T-helper 17 cell (primary cell): ENCODE measurements around the gene FUT2. TPM values are rescaled to one million over a fixed set of nuclear protein-coding genes. Genes with fewer than 3 reads are reported as not detected.
"Not testable (repeated sequence)": the region's sequence is repeated elsewhere in the genome, so short reads cannot be mapped to it uniquely, and the experiment has no call there.

Experiments
- ATAC-seq: fragments of 150-1000 bp; cut with Tn5 transposase; 2 replicates; pipeline ENCODE4 v1.10.0; 2021; ENCODE audit warnings: mild to moderate bottlenecking, moderate library complexity
- DNase-seq, 3 donors: peaks; one replicate each; pipeline versions ENCODE4 v3.0.0 to v3.0.0-alpha.2; 2020 to 2021
- H3K9me3 ChIP-seq: one replicate; pipeline ENCODE4 v1.7.0; 2013; ENCODE audit warnings: low read length, mild to moderate bottlenecking; ENCODE audit not compliant: control insufficient read depth, poor library complexity, severe bottlenecking
- H3K27ac Mint-ChIP-seq: one replicate; pipeline ENCODE4 v1.8.0; 2022; ENCODE audit warnings: mild to moderate bottlenecking, moderate library complexity, mixed read lengths
- H3K27me3 Mint-ChIP-seq: one replicate; pipeline ENCODE4 v1.8.0; 2022; ENCODE audit warnings: mixed read lengths
- H3K36me3 Mint-ChIP-seq: one replicate; pipeline ENCODE4 v1.8.0; 2022; ENCODE audit warnings: low read depth, mixed read lengths
- H3K4me1 Mint-ChIP-seq: one replicate; pipeline ENCODE4 v1.8.0; 2022; ENCODE audit warnings: mild to moderate bottlenecking, mixed read lengths
- H3K4me3 Mint-ChIP-seq: one replicate; pipeline ENCODE4 v1.8.0; 2022; ENCODE audit warnings: mild to moderate bottlenecking, moderate library complexity, mixed read lengths
- total RNA-seq, 4 donors: library from RNA in 2 of 4; stranded (reverse) in 2 of 4; gene quantifications; one replicate each; pipeline ENCODE4 v1.2.3 and lab custom pipeline; 2022 to 2026

The FUT2 gene
- total RNA-seq, 2 donors from 2014 or later = not detected

DNA sequence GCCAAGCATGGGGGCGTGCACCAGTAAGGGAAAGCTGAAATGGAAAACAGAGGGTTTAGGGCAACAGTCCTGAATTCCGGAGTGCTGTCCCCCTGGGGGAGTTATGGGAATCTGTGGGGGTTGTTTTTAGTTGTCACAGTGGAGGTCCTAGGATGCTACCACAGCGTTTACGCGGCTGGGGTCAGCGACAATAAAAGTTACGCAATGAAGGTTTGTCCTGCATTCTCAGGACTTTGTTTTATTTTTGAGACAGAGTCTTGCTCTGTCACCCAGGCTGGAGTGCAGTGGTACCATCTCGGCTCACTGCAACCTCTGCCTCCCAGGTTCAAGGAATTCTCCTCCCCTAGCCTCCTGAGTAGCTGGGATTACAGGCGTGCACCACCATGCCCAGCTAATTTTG is 2.1 kb upstream of the FUT2 start:
- not testable (repeated sequence) for H3K9me3 ChIP-seq, ATAC-seq, H3K36me3 Mint-ChIP-seq, H3K27ac Mint-ChIP-seq, H3K27me3 Mint-ChIP-seq, H3K4me3 Mint-ChIP-seq, DNase-seq, H3K4me1 Mint-ChIP-seq

DNA sequence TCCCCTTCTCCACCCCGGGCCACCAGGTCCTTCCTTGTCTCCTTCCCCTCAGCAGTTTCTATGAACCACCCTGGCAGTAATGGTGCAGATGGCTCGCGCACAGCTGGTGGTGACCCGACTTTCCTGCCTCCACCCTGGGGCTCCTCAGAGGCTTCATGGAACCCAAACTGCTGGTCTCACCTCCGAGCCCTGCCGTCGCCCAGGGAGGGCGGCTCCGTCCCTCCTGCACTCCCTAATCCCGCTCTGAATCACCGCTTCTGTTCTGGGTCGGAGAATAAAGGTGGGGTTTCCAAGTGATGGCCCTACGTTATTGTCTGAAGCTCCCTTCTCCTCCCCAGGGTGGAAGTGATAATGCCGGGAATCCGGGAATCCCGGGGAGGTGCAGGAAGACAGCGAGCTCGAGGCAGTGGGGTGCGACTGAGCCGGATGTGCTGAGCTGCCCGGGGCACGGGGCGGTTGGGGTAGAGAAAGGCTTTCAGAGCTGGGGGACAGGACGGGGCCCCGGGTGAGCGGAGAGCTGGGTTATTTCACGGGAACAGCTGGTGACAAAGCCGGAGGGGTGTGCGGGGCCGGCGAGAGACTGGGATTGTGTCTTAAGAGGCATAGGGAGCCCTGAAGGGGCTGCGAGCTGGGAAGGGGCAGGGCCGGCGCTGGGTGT is 711 bp downstream of the FUT2 start:
- DNase-seq (no peak), ATAC-seq (peak; percentile 55)
- H3K4me1 Mint-ChIP-seq = peaks cover 9% of the 10 kb centered on the region
- H3K27me3 Mint-ChIP-seq = peaks cover 10% of the 10 kb centered on the region
- no peaks in the 10 kb centered on the region for H3K9me3 ChIP-seq
- no peaks in the 10 kb centered on the region for H3K36me3 Mint-ChIP-seq
- peak overlapping the region; percentile 83 for H3K4me3 Mint-ChIP-seq
- no peak overlapping the region for H3K27ac Mint-ChIP-seq

DNA sequence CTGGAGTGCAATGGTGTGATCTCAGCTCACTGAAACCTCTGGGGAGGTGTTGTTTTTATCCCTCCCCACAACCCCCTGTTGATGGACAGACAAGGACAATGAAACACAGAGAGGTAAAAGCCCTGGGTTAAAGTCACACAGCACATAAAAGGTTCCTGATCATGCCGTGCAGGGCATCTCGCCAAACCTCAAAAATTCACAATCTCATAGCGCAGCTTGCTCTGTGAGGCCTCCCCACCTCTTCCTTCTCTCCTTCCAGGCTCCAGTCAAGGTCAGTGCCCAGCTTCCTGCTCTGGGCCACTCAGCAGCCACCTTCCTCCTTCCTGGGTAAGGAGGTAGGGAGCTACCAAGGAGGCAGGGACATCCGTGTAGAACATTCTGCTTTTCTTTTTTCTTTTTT is 2.3 kb downstream of the FUT2 start:
- ATAC-seq (no peak), DNase-seq (no peak)
- H3K4me3 Mint-ChIP-seq = no peak overlapping the region
- no peaks in the 10 kb centered on the region for H3K9me3 ChIP-seq
- peaks cover 10% of the 10 kb centered on the region for H3K27me3 Mint-ChIP-seq
- no peaks in the 10 kb centered on the region for H3K36me3 Mint-ChIP-seq
- peak overlapping the region; percentile 14 for H3K27ac Mint-ChIP-seq
- H3K4me1 Mint-ChIP-seq = peaks cover 10% of the 10 kb centered on the region

DNA sequence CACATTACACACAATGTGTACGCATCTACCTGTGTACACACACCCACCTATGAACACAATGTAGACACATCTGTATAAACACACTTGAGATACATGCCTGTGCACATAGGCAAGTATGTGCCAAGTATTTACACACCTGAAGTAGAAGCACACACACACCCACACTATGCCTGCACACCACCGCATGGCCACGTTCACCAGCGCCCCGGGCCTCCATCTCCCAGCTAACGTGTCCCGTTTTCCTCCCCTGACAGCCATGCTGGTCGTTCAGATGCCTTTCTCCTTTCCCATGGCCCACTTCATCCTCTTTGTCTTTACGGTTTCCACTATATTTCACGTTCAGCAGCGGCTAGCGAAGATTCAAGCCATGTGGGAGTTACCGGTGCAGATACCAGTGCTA is 6.9 kb downstream of the FUT2 start:
- no peak for ATAC-seq
- peaks cover 4% of the 10 kb centered on the region for H3K36me3 Mint-ChIP-seq
- no peak overlapping the region for H3K4me3 Mint-ChIP-seq
- peaks cover 4% of the 10 kb centered on the region for H3K4me1 Mint-ChIP-seq
- no peak for DNase-seq
- no peaks in the 10 kb centered on the region for H3K27me3 Mint-ChIP-seq
- no peaks in the 10 kb centered on the region for H3K9me3 ChIP-seq
- H3K27ac Mint-ChIP-seq = no peak overlapping the region

DNA sequence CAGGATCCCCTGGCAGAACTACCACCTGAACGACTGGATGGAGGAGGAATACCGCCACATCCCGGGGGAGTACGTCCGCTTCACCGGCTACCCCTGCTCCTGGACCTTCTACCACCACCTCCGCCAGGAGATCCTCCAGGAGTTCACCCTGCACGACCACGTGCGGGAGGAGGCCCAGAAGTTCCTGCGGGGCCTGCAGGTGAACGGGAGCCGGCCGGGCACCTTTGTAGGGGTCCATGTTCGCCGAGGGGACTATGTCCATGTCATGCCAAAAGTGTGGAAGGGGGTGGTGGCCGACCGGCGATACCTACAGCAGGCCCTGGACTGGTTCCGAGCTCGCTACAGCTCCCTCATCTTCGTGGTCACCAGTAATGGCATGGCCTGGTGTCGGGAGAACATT is 7.5 kb downstream of the FUT2 start:
- DNase-seq = no peak
- H3K4me1 Mint-ChIP-seq = peaks cover 4% of the 10 kb centered on the region
- no peak overlapping the region for H3K4me3 Mint-ChIP-seq
- H3K27me3 Mint-ChIP-seq = no peaks in the 10 kb centered on the region
- no peaks in the 10 kb centered on the region for H3K9me3 ChIP-seq
- peaks cover 4% of the 10 kb centered on the region for H3K36me3 Mint-ChIP-seq
- no peak overlapping the region for H3K27ac Mint-ChIP-seq
- no peak for ATAC-seq

DNA sequence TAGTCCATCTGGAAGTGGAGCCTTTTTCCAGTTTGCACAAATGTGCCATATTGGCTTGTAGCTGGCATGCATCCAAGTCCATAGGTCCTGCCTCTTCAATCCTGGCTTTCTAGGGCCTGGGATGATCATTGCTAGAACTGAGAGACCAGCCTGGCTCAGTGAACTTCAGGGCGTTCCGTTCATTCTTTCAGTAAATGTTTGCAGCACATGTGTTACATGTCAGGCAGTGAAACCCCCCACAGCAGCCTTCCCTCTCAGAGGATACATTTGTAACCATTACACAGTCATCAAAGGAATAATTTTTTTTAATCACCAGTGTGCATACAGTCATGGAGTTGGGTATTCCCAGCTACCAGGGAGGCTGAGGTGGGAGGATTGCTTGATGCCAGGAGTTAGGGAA is 9.7 kb downstream of the FUT2 start:
- no peaks in the 10 kb centered on the region for H3K9me3 ChIP-seq
- Mint-ChIP-seq H3K27ac (no peak overlapping the region), H3K27me3 (no peaks in the 10 kb centered on the region), H3K4me1 (peaks cover 4% of the 10 kb centered on the region), H3K36me3 (peaks cover 4% of the 10 kb centered on the region), H3K4me3 (no peak overlapping the region)
- no peak for ATAC-seq
- no peak for DNase-seq

DNA sequence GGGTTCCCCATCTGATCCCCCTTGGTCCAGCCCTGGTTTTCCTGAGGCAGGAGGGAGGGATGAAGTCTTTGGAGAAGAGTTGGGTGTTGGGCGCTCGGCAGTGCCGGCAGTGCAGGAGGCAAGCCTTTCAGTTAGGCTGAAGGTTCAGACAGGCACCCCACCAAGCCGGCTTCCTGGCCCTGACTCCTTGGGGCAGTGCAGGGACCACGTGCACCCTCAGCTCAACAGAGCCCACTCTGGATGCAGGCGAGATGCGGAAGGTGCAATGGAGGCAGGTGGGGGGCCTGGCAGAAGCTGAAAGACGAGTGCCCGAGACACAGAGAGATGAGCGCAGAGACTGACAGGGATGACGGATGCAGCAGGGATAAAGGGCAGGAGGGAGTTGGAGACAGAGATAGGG is 12.7 kb downstream of the FUT2 start:
- Mint-ChIP-seq H3K27me3 (no peaks in the 10 kb centered on the region), H3K36me3 (peaks cover 4% of the 10 kb centered on the region), H3K4me3 (no peak overlapping the region), H3K4me1 (peaks cover 9% of the 10 kb centered on the region), H3K27ac (no peak overlapping the region)
- DNase-seq (no peak), ATAC-seq (no peak)
- no peaks in the 10 kb centered on the region for H3K9me3 ChIP-seq

DNA sequence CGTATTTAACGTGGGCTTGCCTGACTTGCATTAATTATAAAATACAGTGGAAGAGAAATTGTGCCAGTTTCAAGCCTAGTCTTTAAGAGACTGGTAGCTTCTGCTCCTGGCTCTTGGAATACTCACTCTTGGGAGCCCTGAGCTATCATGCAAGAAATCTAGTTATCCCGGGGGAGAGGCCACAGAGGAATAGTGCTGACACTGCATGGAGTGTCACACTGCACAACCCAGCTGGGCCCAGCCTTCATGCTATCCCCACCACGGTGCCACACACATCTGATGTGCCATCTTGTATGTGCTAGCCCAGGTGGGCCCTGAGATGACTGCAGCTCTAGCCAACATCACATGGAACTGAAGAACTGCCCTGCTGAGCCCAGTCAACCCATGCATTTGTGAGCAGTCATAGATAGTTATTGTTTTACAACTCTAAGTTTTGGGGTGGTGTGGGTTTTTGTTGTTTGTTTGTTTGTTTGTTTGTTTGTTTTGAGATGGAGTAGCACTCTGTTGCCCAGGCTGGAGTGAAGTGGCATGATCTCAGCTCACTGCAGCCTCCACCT is 15.4 kb downstream of the FUT2 start:
- no peaks in the 10 kb centered on the region for H3K27me3 Mint-ChIP-seq
- H3K27ac Mint-ChIP-seq = no peak overlapping the region
- peaks cover 2% of the 10 kb centered on the region for H3K36me3 Mint-ChIP-seq
- H3K4me3 Mint-ChIP-seq = no peak overlapping the region
- peaks cover 16% of the 10 kb centered on the region for H3K4me1 Mint-ChIP-seq
- ATAC-seq (no peak), DNase-seq (no peak)
- H3K9me3 ChIP-seq = no peaks in the 10 kb centered on the region

DNA sequence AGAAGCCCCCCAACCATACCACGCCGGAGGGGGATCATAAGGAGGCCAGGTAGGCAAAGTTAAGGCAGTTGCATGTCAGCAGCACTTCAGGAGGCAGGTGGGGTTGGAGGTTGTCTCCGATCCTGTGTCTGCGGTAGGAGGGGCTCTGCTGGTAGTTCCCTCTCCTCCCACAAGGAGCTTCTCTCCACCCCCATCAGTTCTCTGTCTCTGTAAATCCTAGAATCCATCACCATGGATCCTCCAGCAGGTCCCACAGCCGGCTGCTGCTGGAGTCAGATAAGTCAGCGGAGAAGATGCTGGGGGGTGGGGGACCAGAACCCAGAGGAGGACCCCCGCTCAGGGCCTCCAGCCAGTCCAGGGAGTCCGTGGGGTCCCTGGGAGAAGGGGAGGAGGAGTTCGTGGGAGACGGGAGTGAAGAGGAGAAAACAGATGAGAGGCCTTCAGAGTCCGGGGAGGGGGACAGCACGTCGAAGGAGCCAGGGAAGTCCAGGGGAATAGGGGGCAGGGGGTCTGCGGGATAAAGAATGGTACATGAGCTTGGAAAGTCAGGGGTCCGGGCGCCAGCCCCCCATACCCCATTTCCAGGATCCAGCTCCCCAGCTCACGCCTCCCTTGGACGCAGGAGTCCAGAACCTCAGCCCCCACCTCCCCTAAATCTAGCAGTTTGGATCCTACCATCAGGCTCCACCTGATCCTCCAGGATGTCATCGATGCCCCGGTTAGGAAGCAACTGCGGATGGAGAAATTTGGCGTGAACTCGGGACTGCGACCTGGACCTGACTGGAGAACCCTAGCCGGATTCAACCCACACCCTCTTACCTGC is 17.5 kb downstream of the FUT2 start:
- H3K4me1 Mint-ChIP-seq = peaks cover 15% of the 10 kb centered on the region
- no peaks in the 10 kb centered on the region for H3K36me3 Mint-ChIP-seq
- H3K27me3 Mint-ChIP-seq = no peaks in the 10 kb centered on the region
- H3K4me3 Mint-ChIP-seq = peak overlapping the region; percentile 93
- no peaks in the 10 kb centered on the region for H3K9me3 ChIP-seq
- DNase-seq (no peak), ATAC-seq (no peak)
- no peak overlapping the region for H3K27ac Mint-ChIP-seq

DNA sequence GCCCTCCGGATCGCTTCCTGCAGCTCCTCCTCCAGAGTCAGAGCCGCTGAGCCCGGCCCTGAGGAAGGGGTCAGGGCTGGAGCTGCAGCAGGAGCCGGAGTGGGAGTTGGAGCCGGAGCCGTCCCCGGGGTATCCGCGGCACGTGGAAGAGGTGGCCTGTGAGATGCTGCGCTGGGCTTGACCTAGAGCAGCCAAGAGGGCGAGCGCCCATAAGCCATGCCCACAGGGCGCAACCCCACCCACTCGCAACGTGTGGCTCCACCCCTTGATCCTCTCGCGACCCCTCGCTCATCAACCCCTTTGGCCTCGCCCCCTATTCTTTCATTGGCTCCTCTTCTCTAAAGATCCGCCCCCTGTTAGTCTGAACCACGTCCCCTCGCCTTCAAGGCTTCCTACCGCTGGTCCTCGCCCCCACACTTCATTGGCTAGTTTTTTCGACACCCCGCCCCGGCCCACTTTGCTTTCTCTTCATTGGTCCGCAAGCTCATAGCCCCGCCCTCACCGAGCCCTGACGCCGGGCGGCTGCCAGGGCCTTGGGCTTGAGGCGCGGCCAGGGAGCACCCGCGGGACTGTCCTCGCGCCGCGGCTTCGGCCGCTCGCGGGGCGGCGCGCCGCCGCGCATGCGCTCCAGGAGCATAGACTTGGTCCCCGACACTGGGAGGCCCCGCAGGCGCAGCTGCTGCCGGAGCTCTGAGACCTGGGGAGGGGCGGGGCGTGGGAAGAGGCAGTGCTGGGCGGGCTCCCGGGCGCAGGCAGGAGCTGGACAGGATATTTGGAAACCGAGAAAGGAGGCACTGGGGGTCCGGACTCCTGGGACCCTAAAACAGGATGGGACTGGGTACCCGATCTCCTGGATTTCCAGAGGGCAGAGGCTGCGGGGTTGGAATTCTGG is 18.3 kb downstream of the FUT2 start:
- DNase-seq = peak; percentile 93 to 97 (median 94)
- no peaks in the 10 kb centered on the region for H3K36me3 Mint-ChIP-seq
- peak; percentile 94 for ATAC-seq

DNA sequence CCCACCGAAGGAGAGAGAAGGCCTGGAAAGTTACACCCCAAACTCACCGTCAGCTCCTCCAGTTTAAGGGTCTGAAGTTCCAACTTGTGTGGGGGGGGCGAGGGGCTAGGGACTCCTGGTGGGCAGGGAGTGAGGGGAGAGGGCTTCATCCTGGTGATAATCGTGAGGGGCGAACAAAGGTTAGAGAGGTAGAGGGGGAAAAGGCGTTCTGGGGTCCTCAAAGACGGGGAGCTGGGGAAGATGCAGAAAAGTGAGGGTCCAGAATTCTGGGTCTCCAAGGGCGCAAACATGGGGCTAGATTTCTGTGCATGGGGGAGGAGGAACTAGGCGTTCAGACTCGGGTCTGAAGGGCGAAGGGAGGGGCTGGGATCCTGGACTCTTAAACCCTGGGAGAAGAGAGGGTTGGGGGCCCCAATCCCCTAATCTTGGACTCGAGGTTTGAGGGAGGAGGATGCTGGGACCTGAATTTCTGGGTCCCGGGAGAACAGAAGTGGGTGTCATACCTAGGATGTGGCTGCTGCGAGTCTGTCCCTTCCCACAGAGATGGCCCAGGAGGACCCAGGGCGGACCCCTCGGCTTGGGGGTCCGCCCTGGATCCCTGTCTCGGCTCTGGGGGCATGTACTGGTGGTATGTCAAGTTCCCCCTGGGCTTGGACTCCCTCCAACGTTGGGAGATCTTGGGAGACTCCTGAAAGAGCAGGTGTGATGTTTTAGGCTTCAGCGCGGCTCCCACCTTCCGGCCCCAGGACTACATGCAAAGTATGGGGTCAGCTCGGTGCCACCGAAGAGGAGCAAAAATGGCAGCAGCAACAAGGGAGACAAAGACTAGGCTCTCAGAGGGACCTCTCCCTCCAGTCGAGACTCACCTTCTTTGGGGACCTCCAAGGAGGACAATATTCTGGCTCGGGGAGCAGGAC is 19.2 kb downstream of the FUT2 start:
- no peaks in the 10 kb centered on the region for H3K27me3 Mint-ChIP-seq
- peak overlapping the region; percentile 59 for H3K27ac Mint-ChIP-seq
- no peaks in the 10 kb centered on the region for H3K36me3 Mint-ChIP-seq
- DNase-seq (no peak), ATAC-seq (no peak)
- H3K4me1 Mint-ChIP-seq = peaks cover 17% of the 10 kb centered on the region
- no peaks in the 10 kb centered on the region for H3K9me3 ChIP-seq
- peak overlapping the region; percentile 93 for H3K4me3 Mint-ChIP-seq

More for the DNA sequence above, 18.3 kb downstream of the FUT2 start:
- no peaks in the 10 kb centered on the region for H3K9me3 ChIP-seq
- Mint-ChIP-seq H3K4me3 (peak overlapping the region; percentile 93), H3K27me3 (no peaks in the 10 kb centered on the region), H3K27ac (peak overlapping the region; percentile 59), H3K4me1 (peaks cover 17% of the 10 kb centered on the region)

DNA sequence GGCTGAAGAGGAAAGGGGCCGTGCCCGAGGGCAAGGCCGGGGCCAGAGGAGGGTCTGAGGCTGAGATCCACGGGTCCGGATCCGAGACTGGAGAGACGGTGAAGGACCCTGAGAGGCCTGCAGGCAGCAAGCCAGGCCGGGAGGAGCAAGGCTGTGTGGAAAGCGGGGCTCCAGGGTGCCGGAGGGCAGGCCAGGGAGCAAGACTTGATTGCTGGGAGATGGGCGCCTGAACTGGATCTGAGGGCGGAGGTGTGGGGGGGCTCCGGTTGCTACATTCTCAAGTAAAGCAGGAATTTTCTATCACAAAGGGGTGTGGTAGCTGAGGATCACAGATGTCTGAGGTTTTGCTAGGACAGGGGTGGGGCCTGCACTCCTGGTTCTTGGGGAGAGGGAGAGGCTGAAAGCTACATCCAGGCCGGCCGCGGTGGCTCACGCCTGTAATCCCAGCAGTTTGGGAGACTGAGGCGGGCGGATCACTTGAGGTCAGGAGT is 20.0 kb downstream of the FUT2 start:
- no peak for ATAC-seq
- no peak for DNase-seq
- H3K4me3 Mint-ChIP-seq = no peak overlapping the region
- peaks cover 21% of the 10 kb centered on the region for H3K4me1 Mint-ChIP-seq
- no peak overlapping the region for H3K27ac Mint-ChIP-seq
- no peaks in the 10 kb centered on the region for H3K9me3 ChIP-seq
- no peaks in the 10 kb centered on the region for H3K27me3 Mint-ChIP-seq
- no peaks in the 10 kb centered on the region for H3K36me3 Mint-ChIP-seq
